GM21360 (cell line): ENCODE results near the gene AMN.

Source experiments
- ATAC-seq: cut with Tn5 transposase; IDR thresholded peaks from one replicate; pipeline ENCODE4 v1.9.1; 2021; ENCODE audit warnings: mild to moderate bottlenecking, moderate library complexity; ENCODE audit not compliant: unreplicated experiment

The AMN gene

GRCh38 chr14:102964152-102964730 is 41.8 kb downstream of the AMN start:
- ATAC-seq: no peak

DNA sequence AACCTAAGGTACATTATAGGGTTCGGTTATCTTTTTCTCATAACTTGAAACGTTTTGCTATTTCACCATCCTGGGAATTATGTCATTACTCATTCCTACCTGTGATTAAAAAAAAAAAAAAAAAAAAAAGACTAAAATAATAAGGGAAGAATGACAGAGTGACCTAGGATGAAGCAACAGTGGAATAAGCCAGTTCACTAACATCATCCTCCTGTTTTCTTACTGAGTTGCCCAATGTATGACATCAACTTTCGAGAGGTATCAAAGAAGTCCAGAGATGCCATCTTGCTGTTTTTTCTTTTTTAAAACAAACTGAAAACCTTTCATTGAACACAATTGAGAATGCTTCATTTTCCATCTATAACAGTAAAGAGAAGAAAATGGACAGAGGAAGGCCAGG is 42.8 kb downstream of the AMN start:
- ATAC-seq: no peak

GRCh38 chr14:102965971-102966655 is 43.6 kb downstream of the AMN start:
- ATAC-seq: no peak

DNA sequence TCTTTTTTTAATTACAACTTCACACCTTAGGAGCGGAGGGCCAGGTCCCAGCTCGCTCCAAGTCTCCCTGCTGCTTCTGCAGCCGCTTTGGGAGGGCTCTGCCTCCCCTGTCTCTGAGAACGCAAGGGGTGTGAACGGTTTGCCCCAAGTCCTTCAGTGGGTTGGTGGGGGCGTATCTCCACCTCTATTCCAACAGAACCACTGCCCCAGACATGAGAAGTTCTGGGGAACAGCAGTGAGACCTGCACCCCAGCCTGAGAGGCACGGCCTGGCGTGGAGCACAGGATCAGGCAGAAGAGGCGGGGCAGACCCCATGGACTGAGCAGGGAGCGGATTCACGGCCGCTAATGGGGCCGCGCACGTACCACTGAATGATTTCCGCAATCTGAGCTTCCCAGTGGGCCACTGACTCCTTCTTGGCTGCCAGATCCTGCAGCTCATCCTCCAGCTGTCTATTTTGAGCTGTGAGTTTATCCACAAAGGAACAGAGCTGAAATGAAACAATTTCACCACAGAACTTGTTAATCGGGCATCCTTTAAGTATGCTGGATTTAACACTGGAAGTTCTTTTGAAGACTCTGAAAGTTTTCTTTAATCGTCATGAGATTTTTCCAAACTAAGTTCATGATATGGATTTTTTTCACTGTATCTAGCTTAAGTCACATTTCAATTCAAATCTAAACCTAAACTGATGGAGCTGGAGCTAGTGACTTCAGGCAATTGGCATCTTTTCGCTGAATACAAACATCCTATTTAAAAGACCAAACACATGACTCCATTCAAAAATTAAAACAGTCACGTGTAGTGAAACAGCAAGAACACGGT is 44.4 kb downstream of the AMN start:
- ATAC-seq: no peak

- no peak for ATAC-seq
Observed at GRCh38 chr14:102967506-102967795, 45.0 kb downstream of the AMN start.

DNA sequence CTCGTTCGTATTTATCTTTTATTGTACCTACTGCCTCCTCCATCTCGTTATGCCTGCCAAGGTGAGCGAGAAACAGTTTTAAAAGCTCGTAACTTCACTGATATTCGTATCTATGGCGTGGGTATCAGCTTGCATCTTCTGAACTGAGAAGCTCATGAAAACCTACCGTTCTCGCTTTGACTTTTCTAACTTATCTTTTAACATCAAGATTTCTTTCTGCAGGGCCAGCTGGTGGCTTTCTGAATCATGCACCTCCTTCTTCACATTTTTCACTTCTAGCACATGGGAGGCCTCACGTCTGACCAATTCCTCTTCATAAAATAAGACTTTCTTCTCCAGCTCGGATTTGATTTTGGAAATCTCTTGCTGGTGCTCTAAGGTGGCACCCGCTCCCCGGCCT is 45.8 kb downstream of the AMN start:
- ATAC-seq: no peak

GRCh38 chr14:102969060-102969791 is 46.8 kb downstream of the AMN start:
- ATAC-seq: no peak

DNA sequence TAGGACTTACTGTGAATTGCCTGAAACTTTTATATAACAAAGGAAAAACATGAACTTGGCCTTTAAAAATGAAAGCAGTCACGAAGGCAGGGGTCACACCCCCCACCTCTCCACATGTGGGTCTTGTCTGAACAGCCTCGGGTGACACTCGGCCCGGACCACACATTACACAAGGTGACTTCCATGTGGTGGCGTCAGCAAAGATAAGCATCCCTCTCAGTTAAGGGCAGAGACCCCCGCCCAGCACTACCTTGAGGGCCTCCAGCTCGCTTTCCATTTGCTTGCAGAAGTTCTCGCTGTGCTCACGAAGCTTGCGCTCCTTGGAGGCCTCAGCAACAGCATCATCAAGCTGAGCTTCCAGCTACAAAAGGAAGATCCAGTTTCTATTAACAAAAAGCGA is 47.4 kb downstream of the AMN start:
- ATAC-seq: no peak

- no peak for ATAC-seq
Observed at GRCh38 chr14:102970496-102970895, 48.0 kb downstream of the AMN start.

- ATAC-seq: no peak
Observed at GRCh38 chr14:102971314-102971713, 48.9 kb downstream of the AMN start.

DNA sequence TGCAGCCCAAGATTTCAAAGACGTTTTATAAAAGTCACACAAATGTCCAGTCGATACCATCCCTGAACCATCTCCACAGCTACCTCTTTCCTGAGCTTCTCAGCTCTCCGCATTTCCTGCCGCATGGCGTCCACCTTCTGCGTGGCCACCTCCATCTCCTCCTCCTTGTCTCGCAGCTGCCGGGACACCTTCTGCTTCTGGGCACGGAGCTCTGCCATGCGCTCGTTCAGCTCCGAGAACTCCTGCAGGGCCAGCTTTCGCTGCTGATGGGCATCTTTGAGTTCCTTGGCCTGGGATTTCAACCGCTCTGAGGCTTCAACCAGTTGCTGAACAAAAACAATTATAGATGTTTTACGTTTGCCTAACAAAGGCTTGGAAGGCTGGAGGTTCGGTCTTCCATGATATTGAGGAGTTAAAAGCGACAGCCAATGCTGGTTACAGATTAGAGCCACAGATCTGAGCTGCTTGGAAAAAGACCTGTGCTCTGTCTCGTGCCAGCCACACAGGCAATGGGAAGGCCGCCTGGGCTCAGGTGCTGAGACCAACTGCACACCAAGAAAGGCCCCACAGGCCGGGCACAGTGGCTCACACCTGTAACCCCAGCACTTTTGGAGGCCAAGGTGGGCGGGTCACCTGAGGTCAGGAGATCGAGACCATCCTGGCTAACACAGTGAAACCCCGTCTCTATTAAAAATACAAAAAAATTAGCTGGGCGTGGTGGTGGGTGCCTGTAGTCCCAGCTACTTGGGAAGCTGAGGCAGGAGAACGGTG is 49.6 kb downstream of the AMN start:
- no peak for ATAC-seq

DNA sequence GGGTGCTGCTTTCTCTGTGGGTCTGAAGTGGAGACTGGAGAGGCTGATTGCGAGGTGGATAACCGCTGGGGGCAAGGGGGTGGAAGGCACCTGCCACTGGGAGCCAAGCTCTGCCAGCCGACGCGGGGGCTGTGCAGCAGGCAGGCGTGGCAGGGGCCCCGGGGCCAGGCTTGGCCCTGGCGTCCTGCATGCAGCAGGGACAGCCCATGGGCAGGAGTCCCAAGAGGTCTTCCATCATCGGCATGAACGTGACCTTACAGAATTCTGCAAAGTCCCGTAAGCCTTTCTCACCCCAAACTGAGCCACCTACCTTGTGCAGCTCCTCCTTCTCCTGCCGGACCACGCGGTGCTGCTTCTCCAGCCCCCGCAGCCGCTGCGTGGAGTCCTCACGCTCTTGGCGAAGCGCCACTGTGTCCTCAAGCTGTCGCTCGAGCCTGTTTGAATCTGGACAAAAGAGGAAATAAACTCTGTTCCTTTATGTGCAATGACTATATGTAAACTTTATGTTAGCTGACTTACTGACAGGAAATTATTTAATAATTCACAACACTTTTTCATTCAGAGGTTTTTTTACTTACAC is 51.3 kb downstream of the AMN start:
- ATAC-seq: no peak

GRCh38 chr14:102975662-102976061 is 53.2 kb downstream of the AMN start:
- ATAC-seq: no peak

- no peak for ATAC-seq
Observed at GRCh38 chr14:102977475-102977874, 55.0 kb downstream of the AMN start.

DNA sequence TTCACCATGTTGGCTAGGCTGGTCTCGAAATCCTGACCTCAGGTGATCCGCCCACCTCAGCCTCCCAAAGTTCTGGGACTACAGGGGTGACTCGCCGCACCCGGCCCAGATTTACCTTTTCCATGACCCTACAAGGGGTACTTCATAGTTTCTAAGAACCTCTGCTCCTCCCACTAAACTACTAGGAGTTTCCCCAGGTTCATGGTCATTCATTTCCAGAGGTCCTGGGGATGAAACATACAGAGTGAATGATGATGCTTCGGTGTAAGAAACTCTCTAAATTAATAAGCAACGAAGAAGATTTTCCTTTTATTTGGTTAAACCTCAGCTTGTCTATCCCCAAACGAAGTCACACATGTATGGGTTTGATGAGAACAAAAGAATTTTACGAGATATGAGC is 56.9 kb downstream of the AMN start:
- ATAC-seq: no peak

DNA sequence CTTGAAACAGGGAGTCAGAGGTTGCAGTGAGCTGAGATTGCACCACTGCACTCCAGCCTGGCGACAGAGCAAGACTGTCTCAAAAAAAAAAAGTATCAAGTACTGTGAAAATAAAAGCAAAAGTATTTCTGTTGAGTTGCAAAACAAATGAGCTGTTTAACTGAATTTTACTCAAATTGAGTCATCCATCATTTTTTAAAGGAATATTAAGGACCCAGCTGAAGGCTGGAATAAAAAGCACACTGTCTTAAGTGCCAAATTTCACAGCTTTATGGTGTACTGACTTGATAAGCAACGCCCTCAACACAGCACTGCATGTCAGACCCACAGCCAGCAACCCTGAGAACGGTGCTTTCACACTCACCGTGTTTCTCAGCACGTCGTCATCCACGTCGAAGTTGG is 57.9 kb downstream of the AMN start:
- no peak for ATAC-seq
